ENCODE results near the gene ZCWPW1.
"Not testable (repeated sequence)": the region's sequence is repeated elsewhere in the genome, so short reads cannot be mapped to it uniquely, and the experiment has no call there.

The ZCWPW1 gene

GRCh38 chr7:100397315-100398081 lies 31.0 kb downstream of the ZCWPW1 start:
- no peak for DNase-seq

GRCh38 chr7:100396421-100396982 lies 32.0 kb downstream of the ZCWPW1 start:
- DNase-seq: no peak

- DNase-seq: no peak
These were observed 34.4 kb downstream of the ZCWPW1 start for GRCh38 chr7:100394077-100394476.

- DNase-seq: no peak
These were observed 35.1 kb downstream of the ZCWPW1 start for GRCh38 chr7:100393233-100393905.

- DNase-seq: no peak
These were observed 38.1 kb downstream of the ZCWPW1 start for GRCh38 chr7:100390286-100391009.

- no peak for DNase-seq
These were observed 38.9 kb downstream of the ZCWPW1 start for GRCh38 chr7:100389437-100390088.

GRCh38 chr7:100387695-100388094 lies 40.8 kb downstream of the ZCWPW1 start:
- no peak for DNase-seq

GRCh38 chr7:100386940-100387339 lies 41.6 kb downstream of the ZCWPW1 start:
- no peak for DNase-seq

GRCh38 chr7:100384628-100385294 lies 43.7 kb downstream of the ZCWPW1 start:
- DNase-seq: no peak

- not testable (repeated sequence) for DNase-seq
These were observed 46.2 kb downstream of the ZCWPW1 start for GRCh38 chr7:100382234-100382853.

- not testable (repeated sequence) for DNase-seq
These were observed 46.8 kb downstream of the ZCWPW1 start for GRCh38 chr7:100381531-100382233.

GRCh38 chr7:100380196-100380595 lies 48.3 kb downstream of the ZCWPW1 start:
- no peak for DNase-seq

- no peak for DNase-seq
These were observed 50.3 kb downstream of the ZCWPW1 start for GRCh38 chr7:100378114-100378755.

GRCh38 chr7:100376066-100376465 lies 52.4 kb downstream of the ZCWPW1 start:
- DNase-seq: no peak

GRCh38 chr7:100374601-100375000 lies 53.9 kb downstream of the ZCWPW1 start:
- DNase-seq: no peak

- not testable (repeated sequence) for DNase-seq
These were observed 54.5 kb downstream of the ZCWPW1 start for GRCh38 chr7:100373870-100374598.

- no peak for DNase-seq
These were observed 55.2 kb downstream of the ZCWPW1 start, which contains the start of gene PILRA for GRCh38 chr7:100373261-100373831. Gene PILRA, plus strand, starts transcription at chr7:100373487. Its CDS starts 170 bp downstream, at chr7:100373657.

- no peak for DNase-seq
These were observed 55.8 kb downstream of the ZCWPW1 start for GRCh38 chr7:100372694-100373093.

GRCh38 chr7:100372256-100372655 lies 56.2 kb downstream of the ZCWPW1 start:
- DNase-seq: peak; percentile 46

All from fibroblast of skin of scalp (primary cell).